22Rv1 (cell line): Measurements from ENCODE around the gene DNAJC5.

ENCODE experiments used
- CTCF ChIP-seq: fragments of 450-650 bp; IDR thresholded peaks from 2 replicates; pipeline ENCODE4 v1.5.1; 2017; ENCODE audit warnings: mild to moderate bottlenecking
- ZFX ChIP-seq: fragments of 450-650 bp; IDR thresholded peaks from 2 replicates; pipeline ENCODE4 v1.6.1; 2017; ENCODE audit warnings: antibody characterized with exemption, borderline replicate concordance

GRCh38 chr20:63978319-63979228 is 83.6 kb downstream of the DNAJC5 start:
- no peak for TF ChIP-seq CTCF
- no peak for TF ChIP-seq ZFX
